Heart left ventricle (tissue), 16 donors: ENCODE data around the gene DIAPH3. TPM values are rescaled to one million over a fixed set of nuclear protein-coding genes. Genes with fewer than 3 reads are reported as not detected.

Source experiments
- ATAC-seq, 4 donors: fragments of 200-7000 bp; cut with Tn5 transposase; one replicate each; pipeline ENCODE4 v1.9.1; 2020 to 2022; ENCODE audit warnings: moderate library complexity in 4 of 4, mild to moderate bottlenecking in 3 of 4, moderate number of reproducible peaks in 1 of 4
- DNase-seq, 5 donors: peaks; one replicate each; pipeline ENCODE4 v3.0.0-alpha.2; 2020
- H3K27ac ChIP-seq, 12 donors: fragments of 200-600 bp; sonication (generic) in 4 of 12; one replicate each; pipeline versions ENCODE4 v1.5.0 to v1.8.0; 2016 to 2022; ENCODE audit warnings: mild to moderate bottlenecking in 2 of 12
- H3K27me3 ChIP-seq, 9 donors: fragments of 200-600 bp; sonication (generic) in 2 of 9; one replicate each; pipeline versions ENCODE4 v1.5.1 to v1.8.0; 2016 to 2022; ENCODE audit warnings: mild to moderate bottlenecking in 3 of 9
- H3K36me3 ChIP-seq, 9 donors: fragments of 200-600 bp; sonication (generic) in 2 of 9; one replicate each; pipeline versions ENCODE4 v1.5.0 to v1.8.0; 2018 to 2022; ENCODE audit warnings: mild to moderate bottlenecking in 2 of 9
- H3K4me1 ChIP-seq, 12 donors: fragments of 200-600 bp; sonication (generic) in 4 of 12; one replicate each; pipeline versions ENCODE4 v1.5.0 to v1.8.0; 2016 to 2022; ENCODE audit warnings: mild to moderate bottlenecking in 3 of 12
- H3K4me3 ChIP-seq, 12 donors: fragments of 200-600 bp; sonication (generic) in 4 of 12; one replicate each; pipeline versions ENCODE4 v1.5.0 to v1.8.0; 2017 to 2022; ENCODE audit warnings: mild to moderate bottlenecking in 9 of 12, moderate library complexity in 4 of 12
- H3K9me3 ChIP-seq, 12 donors: fragments of 200-600 bp; sonication (generic) in 4 of 12; one replicate each; pipeline versions ENCODE4 v1.5.0 to v1.8.0; 2016 to 2022; ENCODE audit warnings: mild to moderate bottlenecking in 1 of 12
- POLR2A ChIP-seq, 2 donors: fragments of 450-650 bp; IDR thresholded peaks; one replicate each; pipeline ENCODE4 v1.6.1; 2017; ENCODE audit warnings: antibody characterized with exemption in 2 of 2, mild to moderate bottlenecking in 2 of 2, moderate library complexity in 2 of 2
- WGBS, 4 donors: extraction: QIAGEN DNeasy Blood & Tissue Kit in 2 of 4; methylation state at CpG; one replicate each; pipeline versions ENCODE4 v1.1.5 to v1.1.7; 2013 to 2018; 5-methylcytosine and 5-hydroxymethylcytosine counted together
- intact Hi-C, 10 donors: fragments of 100-400 bp; cut with DNase I; formaldehyde crosslinking; loops; one replicate each; pipeline versions ENCODE4 v1.11.1 to v1.14.2; 2022
- polyA plus RNA-seq, 2 donors: library from polyadenylated mRNA; stranded (reverse); fragments of 200-250 nt; gene quantifications; one replicate each; pipeline ENCODE4 v1.2.3, GENCODE V29; 2013
- total RNA-seq, 9 donors: library from RNA; depleted of rRNA in 2 of 9; stranded (reverse); fragments of >200 nt in 2 of 9; fragmentation: NEBNext Ultra II Directional in 3 of 9; extraction: Animal tissue kit (Norgen Biotek cat#: 25700) in 3 of 9; gene quantifications; one replicate each; pipeline versions ENCODE4 v1.1.0 to v1.2.4, GENCODE V29; 2016 to 2023
- TF ChIP-seq, protein P1 (sequence below), 12 donors: fragments of 200-600 bp; sonication (generic) in 4 of 12; IDR thresholded peaks; one replicate each; pipeline versions ENCODE4 v1.5.0 to v1.8.0; 2018 to 2022; ENCODE audit warnings: antibody characterized with exemption in 12 of 12, mild to moderate bottlenecking in 5 of 12
- donor health status: ischemic (EF 13 %, LVEDD 7.1; RV severe dilation, severe dysfunction).
- donor health status: healthy with polysubstance abuse.
- donor health status: DM: no; HTN: yes; CAD: no.
- donor health status: DM: no; HTN: no; CAD: no.
- donor health status: ischemic (EF 25% LVEDD 6.9; RV normal size, moderate dysfunction).
- donor health status: ischemic (EF 25% LVEDD 5.7; RV mildly dilated, moderate dysfunction).
- donor health status: healthy.
- donor health status: DM: yes; HTN: yes; CAD: no.
- donor health status: ischemic (EF 35%, LVEDD 5.7; RV mildly dilated, moderate dysfunction).
- donor health status: nonischemic (EF 11% LVEDD 7.7; RV severe dilation, severe dysfunction).
- donor health status: DM: yes; HTN: yes; CAD: no.
- donor health status: PGD.
- donor health status: ischemic (EF 29% LVEDD 5.4; RV normal size, mild dysfunction).
- donor health status: nonischemic (EF 23%, LVEDD 6.1; RV moderate dilation, normal function).

The DIAPH3 gene
- total and polyA plus RNA-seq, 11 donors: 0.03 to 3.2 (median 0.19) TPM

GRCh38 chr13:60018536-60018935 lies 145.2 kb downstream of the DIAPH3 start:
- Histone ChIP-seq H3K4me3 (no peak overlapping the region), H3K9me3 (peaks cover 0 to 3% (median 0%) of the 10 kb centered on the region in 12 donors), H3K27me3 (no peaks in the 10 kb centered on the region), H3K4me1 (peaks cover 0 to 11% (median 0%) of the 10 kb centered on the region in 12 donors), H3K27ac (no peak overlapping the region), H3K36me3 (no peaks in the 10 kb centered on the region)
- intact Hi-C loops: no loop called here
- WGBS, 4 donors: 92 to 98% (median 94%) methylated on average over 1 of the region's 1 CpG
- no peak for DNase-seq
- ATAC-seq: no peak
- TF ChIP-seq, protein P1, sequence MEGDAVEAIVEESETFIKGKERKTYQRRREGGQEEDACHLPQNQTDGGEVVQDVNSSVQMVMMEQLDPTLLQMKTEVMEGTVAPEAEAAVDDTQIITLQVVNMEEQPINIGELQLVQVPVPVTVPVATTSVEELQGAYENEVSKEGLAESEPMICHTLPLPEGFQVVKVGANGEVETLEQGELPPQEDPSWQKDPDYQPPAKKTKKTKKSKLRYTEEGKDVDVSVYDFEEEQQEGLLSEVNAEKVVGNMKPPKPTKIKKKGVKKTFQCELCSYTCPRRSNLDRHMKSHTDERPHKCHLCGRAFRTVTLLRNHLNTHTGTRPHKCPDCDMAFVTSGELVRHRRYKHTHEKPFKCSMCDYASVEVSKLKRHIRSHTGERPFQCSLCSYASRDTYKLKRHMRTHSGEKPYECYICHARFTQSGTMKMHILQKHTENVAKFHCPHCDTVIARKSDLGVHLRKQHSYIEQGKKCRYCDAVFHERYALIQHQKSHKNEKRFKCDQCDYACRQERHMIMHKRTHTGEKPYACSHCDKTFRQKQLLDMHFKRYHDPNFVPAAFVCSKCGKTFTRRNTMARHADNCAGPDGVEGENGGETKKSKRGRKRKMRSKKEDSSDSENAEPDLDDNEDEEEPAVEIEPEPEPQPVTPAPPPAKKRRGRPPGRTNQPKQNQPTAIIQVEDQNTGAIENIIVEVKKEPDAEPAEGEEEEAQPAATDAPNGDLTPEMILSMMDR (IDR thresholded peaks at IDR 0.05): no peak
- TF ChIP-seq POLR2A (IDR thresholded peaks at IDR 0.05): no peak

GRCh38 chr13:60016229-60016628 lies 147.5 kb downstream of the DIAPH3 start:
- Histone ChIP-seq H3K4me3 (no peak overlapping the region), H3K27ac (no peak overlapping the region), H3K4me1 (peaks cover 0 to 11% (median 0%) of the 10 kb centered on the region in 12 donors), H3K27me3 (no peaks in the 10 kb centered on the region), H3K9me3 (no peaks in the 10 kb centered on the region), H3K36me3 (no peaks in the 10 kb centered on the region)
- TF ChIP-seq, protein P1 (IDR thresholded peaks at IDR 0.05): no peak
- intact Hi-C loops: no loop called here
- DNase-seq (no peak), ATAC-seq (no peak)
- 92 to 97% (median 95%) methylated on average over 4 of the region's 4 CpGs for WGBS, 4 donors

GRCh38 chr13:60013166-60013565 lies 150.6 kb downstream of the DIAPH3 start:
- H3K27me3 ChIP-seq: no peaks in the 10 kb centered on the region
- H3K27ac ChIP-seq: no peak overlapping the region
- no peaks in the 10 kb centered on the region for H3K9me3 ChIP-seq
- DNase-seq (no peak), ATAC-seq (no peak)
- intact Hi-C loops: no loop called here
- 79 to 88% (median 82%) methylated on average over 6 of the region's 6 CpGs for WGBS, 4 donors
- no peaks in the 10 kb centered on the region for H3K36me3 ChIP-seq
- no peaks in the 10 kb centered on the region for H3K4me1 ChIP-seq
- no peak overlapping the region for H3K4me3 ChIP-seq
- no peak for TF ChIP-seq POLR2A (IDR thresholded peaks at IDR 0.05)
- TF ChIP-seq, protein P1 (IDR thresholded peaks at IDR 0.05): no peak

GRCh38 chr13:60012488-60012887 lies 151.2 kb downstream of the DIAPH3 start:
- 83 to 88% (median 86%) methylated on average over 1 of the region's 1 CpG for WGBS, 4 donors
- no peaks in the 10 kb centered on the region for H3K4me1 ChIP-seq
- no peaks in the 10 kb centered on the region for H3K36me3 ChIP-seq
- H3K4me3 ChIP-seq: no peak overlapping the region
- H3K9me3 ChIP-seq: no peaks in the 10 kb centered on the region
- no peaks in the 10 kb centered on the region for H3K27me3 ChIP-seq
- H3K27ac ChIP-seq: no peak overlapping the region
- ATAC-seq (no peak), DNase-seq (no peak)
- no peak for TF ChIP-seq POLR2A (IDR thresholded peaks at IDR 0.05)
- TF ChIP-seq, protein P1 (IDR thresholded peaks at IDR 0.05): no peak
- intact Hi-C loops: no loop called here
